Nephron (organoid): ENCODE measurements around the gene COL6A2.
"Not testable (repeated sequence)": the region's sequence is repeated elsewhere in the genome, so short reads cannot be mapped to it uniquely, and the experiment has no call there.

Experiments used
- H3K27ac Mint-ChIP-seq, 3 experiments: 2 replicates each; pipeline ENCODE4 v1.8.0; 2020; ENCODE audit warnings: mixed read lengths in 3 of 3, mild to moderate bottlenecking in 2 of 3, moderate library complexity in 1 of 3
- H3K27me3 Mint-ChIP-seq: 2 replicates; pipeline ENCODE4 v1.8.0; 2021; ENCODE audit warnings: low read depth, mild to moderate bottlenecking, moderate library complexity, mixed read lengths
- H3K36me3 Mint-ChIP-seq: 2 replicates; pipeline ENCODE4 v1.8.0; 2020; ENCODE audit warnings: low read depth, mixed read lengths
- H3K4me1 Mint-ChIP-seq: 2 replicates; pipeline ENCODE4 v1.8.0; 2020; ENCODE audit warnings: mixed read lengths
- H3K4me3 Mint-ChIP-seq, 3 experiments: 2 replicates each; pipeline ENCODE4 v1.8.0; 2020; ENCODE audit warnings: mild to moderate bottlenecking in 3 of 3, mixed read lengths in 3 of 3, moderate library complexity in 2 of 3
- H3K9me3 Mint-ChIP-seq: 2 replicates; pipeline ENCODE4 v1.8.0; 2020; ENCODE audit warnings: mixed read lengths
- CTCF ChIP-seq, 3 experiments: fragments of 200-600 bp; sonication (generic); IDR thresholded peaks; one replicate each; pipeline ENCODE4 v1.5.0; 2021; ENCODE audit warnings: antibody characterized with exemption in 3 of 3; ENCODE audit not compliant: unreplicated experiment in 3 of 3

Gene COL6A2

GRCh38 chr21:46172863-46173528, 75.1 kb downstream of the COL6A2 start:
- Mint-ChIP-seq H3K4me3 (no peak overlapping the region), H3K36me3 (peaks cover 54% of the 10 kb centered on the region), H3K9me3 (peaks cover 49% of the 10 kb centered on the region), H3K4me1 (no peaks in the 10 kb centered on the region), H3K27me3 (no peaks in the 10 kb centered on the region), H3K27ac (no peak overlapping the region)
- no peak for TF ChIP-seq CTCF (IDR thresholded peaks at IDR 0.05; ENCODE audit: unreplicated experiment in 3 of 3)

- H3K36me3 Mint-ChIP-seq, result peaks cover 57% of the 10 kb centered on the region
- no peaks in the 10 kb centered on the region for H3K27me3 Mint-ChIP-seq
- no peak for TF ChIP-seq CTCF (IDR thresholded peaks at IDR 0.05; ENCODE audit: unreplicated experiment in 3 of 3)
- peaks cover 49% of the 10 kb centered on the region for H3K9me3 Mint-ChIP-seq
- H3K27ac Mint-ChIP-seq, result no peak overlapping the region
- H3K4me3 Mint-ChIP-seq, result no peak overlapping the region
- H3K4me1 Mint-ChIP-seq, result no peaks in the 10 kb centered on the region
Measured at GRCh38 chr21:46173573-46173972, 75.7 kb downstream of the COL6A2 start.

- H3K9me3 Mint-ChIP-seq, result peaks cover 49% of the 10 kb centered on the region
- H3K4me1 Mint-ChIP-seq, H3K4me3 Mint-ChIP-seq, H3K27ac Mint-ChIP-seq, H3K27me3 Mint-ChIP-seq: not testable (repeated sequence)
- H3K36me3 Mint-ChIP-seq, result peaks cover 71% of the 10 kb centered on the region
Measured at GRCh38 chr21:46176443-46177129, 78.7 kb downstream of the COL6A2 start.

GRCh38 chr21:46178961-46179360, 81.0 kb downstream of the COL6A2 start:
- H3K4me1 Mint-ChIP-seq, result no peaks in the 10 kb centered on the region
- no peak overlapping the region for H3K27ac Mint-ChIP-seq
- H3K27me3 Mint-ChIP-seq, result no peaks in the 10 kb centered on the region
- peaks cover 54% of the 10 kb centered on the region for H3K36me3 Mint-ChIP-seq
- TF ChIP-seq CTCF (IDR thresholded peaks at IDR 0.05; ENCODE audit: unreplicated experiment in 3 of 3), result no peak
- H3K4me3 Mint-ChIP-seq, result no peak overlapping the region
- H3K9me3 Mint-ChIP-seq, result peaks cover 36% of the 10 kb centered on the region
